IPS-18a (cell line): ENCODE measurements around the gene MLLT3.

Experiments used
- H3K27ac ChIP-seq: one replicate; pipeline ENCODE4 v1.5.1; 2013; ENCODE audit warnings: low read length
- H3K27me3 ChIP-seq: one replicate; pipeline ENCODE4 v1.6.1; 2013; ENCODE audit warnings: mild to moderate bottlenecking, low read length; ENCODE audit not compliant: control insufficient read depth, insufficient read depth
- H3K36me3 ChIP-seq: one replicate; pipeline ENCODE4 v1.6.1; 2013; ENCODE audit warnings: low read depth, low read length; ENCODE audit not compliant: control insufficient read depth
- H3K4me1 ChIP-seq: one replicate; pipeline ENCODE4 v1.6.1; 2013; ENCODE audit warnings: low read depth, low read length; ENCODE audit not compliant: control insufficient read depth
- H3K4me3 ChIP-seq: one replicate; pipeline ENCODE4 v1.5.1; 2013; ENCODE audit warnings: low read length
- H3K9ac ChIP-seq: one replicate; pipeline ENCODE4 v1.6.1; 2013; ENCODE audit warnings: mild to moderate bottlenecking, low read length, moderate library complexity
- H3K9me3 ChIP-seq: one replicate; pipeline ENCODE4 v1.6.1; 2013; ENCODE audit warnings: low read depth, low read length; ENCODE audit not compliant: control insufficient read depth

Gene MLLT3

GRCh38 chr9:20426019-20426418 is 196.3 kb downstream of the MLLT3 start:
- H3K9ac ChIP-seq, result no peak overlapping the region
- no peak overlapping the region for H3K4me3 ChIP-seq
- H3K27me3 ChIP-seq, result no peaks in the 10 kb centered on the region

GRCh38 chr9:20419533-20419932 is 202.8 kb downstream of the MLLT3 start:
- Histone ChIP-seq H3K4me1 (no peaks in the 10 kb centered on the region), H3K27me3 (no peaks in the 10 kb centered on the region), H3K9me3 (no peaks in the 10 kb centered on the region), H3K36me3 (no peaks in the 10 kb centered on the region), H3K9ac (no peak overlapping the region), H3K27ac (no peak overlapping the region), H3K4me3 (no peak overlapping the region)

More at GRCh38 chr9:20426019-20426418, 196.3 kb downstream of the MLLT3 start:
- Histone ChIP-seq H3K27ac (no peak overlapping the region), H3K9me3 (no peaks in the 10 kb centered on the region), H3K4me1 (no peaks in the 10 kb centered on the region), H3K36me3 (no peaks in the 10 kb centered on the region)

GRCh38 chr9:20418485-20418884 is 203.8 kb downstream of the MLLT3 start:
- no peaks in the 10 kb centered on the region for H3K9me3 ChIP-seq
- H3K9ac ChIP-seq, result no peak overlapping the region
- no peak overlapping the region for H3K4me3 ChIP-seq
- H3K27ac ChIP-seq, result no peak overlapping the region
- no peaks in the 10 kb centered on the region for H3K4me1 ChIP-seq
- H3K36me3 ChIP-seq, result no peaks in the 10 kb centered on the region
- H3K27me3 ChIP-seq, result no peaks in the 10 kb centered on the region

- Histone ChIP-seq H3K9ac (no peak overlapping the region), H3K9me3 (no peaks in the 10 kb centered on the region), H3K36me3 (no peaks in the 10 kb centered on the region), H3K27ac (no peak overlapping the region), H3K4me3 (no peak overlapping the region), H3K4me1 (no peaks in the 10 kb centered on the region), H3K27me3 (no peaks in the 10 kb centered on the region)
These were observed 204.8 kb downstream of the MLLT3 start for GRCh38 chr9:20417373-20418080.

- H3K4me3 ChIP-seq, result no peak overlapping the region
- no peaks in the 10 kb centered on the region for H3K36me3 ChIP-seq
- H3K27me3 ChIP-seq, result no peaks in the 10 kb centered on the region
- H3K9ac ChIP-seq, result no peak overlapping the region
- peaks cover 2% of the 10 kb centered on the region for H3K4me1 ChIP-seq
- no peaks in the 10 kb centered on the region for H3K9me3 ChIP-seq
- no peak overlapping the region for H3K27ac ChIP-seq
These were observed 208.1 kb downstream of the MLLT3 start for GRCh38 chr9:20414150-20414549.

GRCh38 chr9:20409321-20410092 is 212.8 kb downstream of the MLLT3 start:
- Histone ChIP-seq H3K36me3 (no peaks in the 10 kb centered on the region), H3K9me3 (no peaks in the 10 kb centered on the region), H3K9ac (no peak overlapping the region), H3K27ac (no peak overlapping the region), H3K4me3 (no peak overlapping the region), H3K4me1 (peaks cover 17% of the 10 kb centered on the region), H3K27me3 (no peaks in the 10 kb centered on the region)

GRCh38 chr9:20408513-20408912 is 213.8 kb downstream of the MLLT3 start:
- Histone ChIP-seq H3K4me1 (peaks cover 17% of the 10 kb centered on the region), H3K9me3 (no peaks in the 10 kb centered on the region), H3K4me3 (no peak overlapping the region), H3K27ac (no peak overlapping the region), H3K27me3 (no peaks in the 10 kb centered on the region), H3K36me3 (no peaks in the 10 kb centered on the region), H3K9ac (no peak overlapping the region)

GRCh38 chr9:20407013-20407412 is 215.3 kb downstream of the MLLT3 start:
- H3K27ac ChIP-seq, result no peak overlapping the region
- no peaks in the 10 kb centered on the region for H3K9me3 ChIP-seq
- no peak overlapping the region for H3K9ac ChIP-seq
- peaks cover 17% of the 10 kb centered on the region for H3K4me1 ChIP-seq
- H3K4me3 ChIP-seq, result no peak overlapping the region
- no peaks in the 10 kb centered on the region for H3K36me3 ChIP-seq
- no peaks in the 10 kb centered on the region for H3K27me3 ChIP-seq

- no peaks in the 10 kb centered on the region for H3K27me3 ChIP-seq
- no peaks in the 10 kb centered on the region for H3K9me3 ChIP-seq
- H3K9ac ChIP-seq, result no peak overlapping the region
- no peak overlapping the region for H3K27ac ChIP-seq
- no peaks in the 10 kb centered on the region for H3K36me3 ChIP-seq
- peaks cover 17% of the 10 kb centered on the region for H3K4me1 ChIP-seq
- no peak overlapping the region for H3K4me3 ChIP-seq
These were observed 216.0 kb downstream of the MLLT3 start for GRCh38 chr9:20406344-20406743.

- H3K4me3 ChIP-seq, result no peak overlapping the region
- no peaks in the 10 kb centered on the region for H3K36me3 ChIP-seq
- H3K9ac ChIP-seq, result no peak overlapping the region
- no peak overlapping the region for H3K27ac ChIP-seq
- no peaks in the 10 kb centered on the region for H3K9me3 ChIP-seq
- no peaks in the 10 kb centered on the region for H3K27me3 ChIP-seq
- peaks cover 17% of the 10 kb centered on the region for H3K4me1 ChIP-seq
These were observed 216.7 kb downstream of the MLLT3 start for GRCh38 chr9:20405616-20406015.

GRCh38 chr9:20405078-20405477 is 217.2 kb downstream of the MLLT3 start:
- H3K4me3 ChIP-seq, result no peak overlapping the region
- no peak overlapping the region for H3K9ac ChIP-seq
- H3K36me3 ChIP-seq, result no peaks in the 10 kb centered on the region
- no peaks in the 10 kb centered on the region for H3K27me3 ChIP-seq
- H3K27ac ChIP-seq, result no peak overlapping the region
- H3K9me3 ChIP-seq, result no peaks in the 10 kb centered on the region
- peaks cover 17% of the 10 kb centered on the region for H3K4me1 ChIP-seq
